Measurements from ENCODE around the gene ENO4. TPM values are rescaled to one million over a fixed set of nuclear protein-coding genes. Genes with fewer than 3 reads are reported as not detected.

ENO4 gene
- total and polyA plus RNA-seq, 2 experiments from 2014 or later = 0.24 to 0.44 TPM

GRCh38 chr10:116838143-116838725 is 11.1 kb upstream of the ENO4 start:
- TF ChIP-seq CREB1 (CRISPR knock-in tag; IDR thresholded peaks at IDR 0.05; ENCODE audit: low read depth) (no peak), ETS1 (IDR thresholded peaks at IDR 0.05) (no peak), ZNF462 (CRISPR knock-in tag; IDR thresholded peaks at IDR 0.05) (no peak), STAT1 (IDR thresholded peaks at IDR 0.05; ENCODE audit: unreplicated experiment) (no peak), REST (IDR thresholded peaks at IDR 0.05; ENCODE audit: unreplicated experiment) (no peak), ZNF114 (CRISPR knock-in tag; IDR thresholded peaks at IDR 0.05) (no peak), ZNF331 (CRISPR knock-in tag; IDR thresholded peaks at IDR 0.05; ENCODE audit: low read depth) (no peak), EZH2phosphoT487 (IDR thresholded peaks at IDR 0.05; ENCODE audit: unreplicated experiment) (no peak), NANOG (IDR thresholded peaks at IDR 0.05; ENCODE audit: borderline replicate concordance) (no peak), JUNB (IDR thresholded peaks at IDR 0.05; ENCODE audit: unreplicated experiment) (no peak), CTCF (conservative IDR thresholded peaks at IDR 0.05; ENCODE audit: low read depth in 2 of 2) (no peak), POLR2AphosphoS5 (IDR thresholded peaks at IDR 0.05; ENCODE audit: low read depth) (no peak), EZH2 (IDR thresholded peaks at IDR 0.05; ENCODE audit: low read depth, unreplicated experiment) (no peak)
- H3K4me3 ChIP-seq = no peak overlapping the region
- DNase-seq (ENCODE audit: low spot score) = no peak
- no peaks in the 10 kb centered on the region for H3K9me2 ChIP-seq (ENCODE audit: insufficient read depth)
- ATAC-seq = no peak
- peaks cover 59% of the 10 kb centered on the region for H3K4me1 ChIP-seq (ENCODE audit: insufficient read depth)
- no peak overlapping the region for H3K27ac ChIP-seq (ENCODE audit: low read depth)
- no peaks in the 10 kb centered on the region for H3K27me3 ChIP-seq (ENCODE audit: insufficient read depth)
- H3K79me2 ChIP-seq (replicated peaks; ENCODE audit: insufficient read depth) = no peaks in the 10 kb centered on the region
- H3K36me3 ChIP-seq (ENCODE audit: insufficient read depth) = no peaks in the 10 kb centered on the region
- no peaks in the 10 kb centered on the region for H3K9me3 Mint-ChIP-seq
- H3K4me1 Mint-ChIP-seq = peaks cover 69% of the 10 kb centered on the region
- H3F3A ChIP-seq (replicated peaks; ENCODE audit: low read depth) = no peaks in the 10 kb centered on the region; the same call in 1 of the 2 replicates
- H3K4me3 Mint-ChIP-seq = no peak overlapping the region
- no peak overlapping the region for H3K4me2 ChIP-seq
- H3K27ac Mint-ChIP-seq = no peak overlapping the region; the same call in 1 of the 2 replicates
- peaks cover 8% of the 10 kb centered on the region for H3K27me3 Mint-ChIP-seq (ENCODE audit: insufficient read depth, low read depth, poor library complexity)
- H4K20me1 ChIP-seq (replicated peaks; ENCODE audit: insufficient read depth) = no peaks in the 10 kb centered on the region
- H2AFZ ChIP-seq = no peak overlapping the region
- no peaks in the 10 kb centered on the region for H3K36me3 Mint-ChIP-seq (ENCODE audit: low read depth)
